ENCODE measurements around the gene SERPING1.

GRCh38 chr11:57650739-57651090 lies 53.2 kb downstream of the SERPING1 start:
- TF ChIP-seq CTCF (IDR thresholded peaks at IDR 0.05 in 4 of 5, conservative IDR thresholded peaks at IDR 0.05 in 1 of 5) (no peak), POLR2A (IDR thresholded peaks at IDR 0.05) (no peak)
